Mesenteric fat pad (tissue), 1 donor: ENCODE data around the gene ITGB8. TPM values are rescaled to one million over a fixed set of nuclear protein-coding genes. Genes with fewer than 3 reads are reported as not detected.
"Not testable (repeated sequence)": the region's sequence is repeated elsewhere in the genome, so short reads cannot be mapped to it uniquely, and the experiment has no call there.

Source experiments
- DNase-seq: peaks from one replicate; pipeline ENCODE4 v3.0.0-alpha.2; 2020; ENCODE audit warnings: low spot score
- total RNA-seq: library from RNA; stranded (reverse); fragmentation: NEBNext Ultra II Directional; extraction: Animal tissue kit (Norgen Biotek cat#: 25700); gene quantifications from one replicate; pipeline ENCODE4 v1.2.1, GENCODE V29; 2021
- donor health status: DM: yes; HTN: yes; CAD: no.

ITGB8 gene
- total RNA-seq, 1 donor from 2014 or later = 6.1 TPM

DNA sequence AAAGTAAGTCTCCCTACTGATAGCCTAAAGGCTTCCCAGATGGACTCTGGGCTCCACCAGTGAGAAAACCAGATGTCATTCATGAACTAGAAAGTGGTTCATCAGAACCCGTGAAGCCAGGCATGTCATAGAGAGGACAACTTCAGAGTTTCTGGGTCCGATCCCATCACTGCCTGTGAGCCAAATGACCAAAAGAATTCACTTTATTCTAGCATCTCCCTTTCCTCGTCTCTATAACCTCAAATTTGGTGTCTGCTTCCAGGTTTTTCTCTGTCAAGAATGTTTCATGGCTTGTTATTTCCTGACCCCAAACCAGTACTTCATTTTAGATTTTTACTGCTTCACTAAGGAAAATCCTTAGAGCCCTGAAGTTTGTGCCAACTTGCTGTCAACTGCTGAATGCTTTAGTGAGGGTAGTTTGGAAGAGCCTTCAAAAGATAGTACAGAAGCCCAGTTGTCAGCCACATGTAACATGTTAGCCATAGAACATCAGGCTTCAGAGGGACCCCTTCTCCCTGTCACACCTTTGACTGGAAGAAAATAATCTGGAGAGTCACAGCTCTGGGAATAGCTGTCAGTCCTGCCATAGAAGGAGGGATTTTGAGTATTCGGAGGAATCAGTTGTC lies 34.0 kb downstream of the ITGB8 start:
- no peak for DNase-seq

GRCh38 chr7:20365486-20365885 lies 34.8 kb downstream of the ITGB8 start:
- no peak for DNase-seq

DNA sequence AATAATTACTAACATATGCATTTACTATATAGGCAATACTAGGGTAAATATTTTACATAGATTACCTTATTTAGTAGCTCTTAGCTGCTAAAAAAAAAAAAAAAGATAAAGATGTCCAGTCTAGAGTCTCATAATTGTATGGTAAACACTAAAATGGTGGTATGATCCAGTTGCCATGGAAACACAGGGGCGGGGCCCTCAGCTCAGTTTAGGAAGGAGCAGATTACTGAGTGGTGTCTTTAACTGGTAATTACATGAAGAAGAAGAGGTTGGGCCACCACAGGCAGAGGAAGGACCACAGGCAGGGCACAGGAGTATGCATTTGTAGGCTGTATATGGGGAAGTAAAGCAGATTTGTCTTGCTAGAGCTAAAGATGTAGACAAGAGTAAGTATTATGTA lies 43.7 kb downstream of the ITGB8 start:
- no peak for DNase-seq

DNA sequence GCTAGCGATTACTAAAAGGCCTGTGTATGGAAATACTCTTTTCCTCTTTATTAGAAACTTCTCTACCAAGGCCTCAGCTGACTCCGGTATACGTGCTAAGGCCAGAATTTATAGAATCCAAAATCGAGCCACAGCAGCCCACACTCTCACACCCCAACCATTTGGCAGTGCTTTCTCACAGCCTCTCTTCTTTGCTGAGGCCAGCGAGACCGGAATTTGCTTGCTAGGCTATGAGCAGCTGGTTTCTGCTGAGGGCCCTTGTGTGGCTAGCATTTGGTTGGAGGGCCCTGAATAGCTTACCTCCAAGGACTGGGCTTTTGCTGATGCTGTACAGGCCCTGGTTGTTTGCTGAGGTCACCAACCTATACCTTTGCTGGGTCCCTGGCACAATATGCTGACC lies 46.1 kb downstream of the ITGB8 start:
- DNase-seq = no peak

DNA sequence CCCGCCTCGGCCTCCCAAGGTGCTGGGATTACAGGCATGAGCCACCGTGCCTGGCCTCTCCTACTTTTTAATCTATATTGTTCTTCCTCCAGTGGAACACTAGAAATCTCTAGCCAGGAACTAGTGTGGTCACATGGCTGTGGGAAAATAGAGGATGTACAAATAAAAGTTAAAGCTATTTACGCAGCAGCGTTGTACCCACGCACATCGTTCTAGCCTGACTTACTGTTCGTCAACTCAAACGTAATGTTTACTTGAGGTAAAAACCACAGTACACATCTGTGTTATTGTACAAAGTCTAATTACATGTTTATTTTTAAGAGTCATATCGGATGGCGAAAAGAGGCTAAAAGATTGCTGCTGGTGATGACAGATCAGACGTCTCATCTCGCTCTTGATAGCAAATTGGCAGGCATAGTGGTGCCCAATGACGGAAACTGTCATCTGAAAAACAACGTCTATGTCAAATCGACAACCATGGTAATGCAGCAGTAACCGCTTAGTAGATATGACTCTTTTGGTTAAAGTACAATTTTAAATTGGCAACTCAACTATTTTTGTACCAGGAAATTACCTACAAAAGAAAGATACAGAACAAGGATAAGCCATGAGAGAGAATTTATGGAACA lies 50.8 kb downstream of the ITGB8 start:
- no peak for DNase-seq

- no peak for DNase-seq
Observed at GRCh38 chr7:20383351-20383750, 52.7 kb downstream of the ITGB8 start.

DNA sequence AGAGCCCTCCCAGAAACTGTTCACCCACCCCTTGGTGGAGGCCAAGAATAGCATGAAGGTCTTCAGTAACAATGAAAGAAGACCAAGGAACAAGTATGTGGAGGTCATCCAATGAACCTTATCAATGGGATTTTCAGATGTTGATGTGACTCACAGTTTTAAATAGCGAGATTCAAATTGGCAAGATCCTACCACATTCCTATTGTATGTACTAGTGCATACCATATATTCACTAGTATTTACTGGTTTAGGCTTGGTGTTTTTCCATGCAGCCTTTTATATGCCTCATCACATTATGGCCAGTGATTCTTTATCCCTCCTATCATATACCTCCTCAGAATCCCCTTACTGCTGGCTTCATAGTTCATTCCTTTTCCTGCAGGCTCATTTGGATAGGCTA lies 54.4 kb downstream of the ITGB8 start:
- DNase-seq = no peak

DNA sequence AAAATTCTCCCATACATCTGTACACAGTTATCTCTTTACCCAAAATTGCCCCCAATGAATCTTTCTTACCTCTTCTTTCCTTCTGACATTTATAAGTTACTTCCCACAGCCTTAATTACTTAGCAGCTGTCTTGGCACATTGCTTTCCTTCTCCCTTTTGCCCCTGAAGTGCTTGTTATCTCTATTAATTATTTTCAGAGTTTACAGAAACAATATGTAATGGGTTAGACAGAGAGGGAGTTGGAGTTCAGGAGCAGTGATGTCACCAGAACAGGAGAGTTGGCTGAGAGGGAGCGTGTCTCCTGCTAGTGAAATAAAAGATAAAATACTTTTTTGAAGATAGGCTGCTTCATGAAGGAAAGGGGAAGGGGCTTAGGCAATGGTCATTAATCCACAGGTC lies 57.4 kb downstream of the ITGB8 start:
- DNase-seq = no peak

GRCh38 chr7:20389192-20389591 lies 58.5 kb downstream of the ITGB8 start:
- not testable (repeated sequence) for DNase-seq

GRCh38 chr7:20393021-20393610 lies 62.4 kb downstream of the ITGB8 start:
- no peak for DNase-seq

DNA sequence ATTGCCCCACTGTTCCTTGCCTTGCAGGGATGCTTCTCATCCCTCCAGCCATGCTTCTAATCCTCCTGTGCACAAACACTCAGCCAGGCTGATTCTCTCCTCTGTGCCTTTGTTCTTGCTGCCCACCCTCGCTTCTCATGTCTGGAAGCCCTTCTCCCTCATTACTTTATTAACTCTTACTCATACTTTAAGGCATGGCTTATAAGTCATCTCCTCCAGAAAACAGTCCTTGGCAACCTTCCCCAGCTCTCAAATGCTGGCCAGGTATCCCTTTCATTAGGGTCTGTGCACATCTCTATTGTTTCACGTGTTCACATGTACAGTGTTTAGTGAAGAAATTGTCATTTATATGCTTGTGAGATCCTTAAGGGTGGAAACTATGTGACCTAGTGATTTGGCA lies 62.9 kb downstream of the ITGB8 start:
- DNase-seq = no peak

GRCh38 chr7:20394284-20394683 lies 63.6 kb downstream of the ITGB8 start:
- no peak for DNase-seq

GRCh38 chr7:20395104-20395503 lies 64.4 kb downstream of the ITGB8 start:
- no peak for DNase-seq

DNA sequence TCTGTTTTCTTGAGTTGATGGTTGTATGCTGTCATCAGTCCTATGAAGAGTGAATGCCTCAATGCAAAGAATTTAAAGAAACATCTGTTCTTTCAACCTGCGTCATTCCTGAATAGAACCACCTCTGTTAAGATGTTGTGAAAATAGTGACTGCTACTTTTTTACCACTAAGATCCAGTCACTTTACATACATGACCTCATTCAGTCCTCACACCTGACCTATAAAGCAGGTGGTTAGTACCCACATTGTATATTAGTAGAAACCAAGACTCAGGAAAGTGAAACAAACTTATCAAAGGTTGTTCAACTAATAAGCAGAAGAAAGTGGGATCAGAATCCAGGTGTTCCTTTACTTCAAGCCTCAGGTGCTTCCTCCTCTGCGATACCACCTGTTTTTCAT lies 64.8 kb downstream of the ITGB8 start:
- no peak for DNase-seq

DNA sequence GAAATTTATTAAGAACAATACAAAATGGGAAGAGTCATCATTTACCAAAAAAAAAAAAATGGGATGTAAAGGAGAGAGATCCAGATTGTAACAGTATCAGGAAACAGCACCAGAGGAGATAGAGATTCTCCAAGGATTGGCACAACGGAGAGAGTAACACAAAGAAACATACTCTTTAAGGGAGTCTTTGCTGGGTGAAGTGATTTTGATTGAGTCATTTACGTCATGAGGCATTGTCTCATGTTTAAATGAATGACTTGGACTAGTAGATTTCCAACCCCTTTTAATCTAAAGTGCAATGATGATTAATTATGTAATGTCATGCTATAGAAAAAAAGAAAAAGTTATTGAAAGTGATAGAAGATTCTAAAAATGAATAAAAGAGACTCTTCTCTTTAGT lies 68.8 kb downstream of the ITGB8 start:
- DNase-seq = no peak

GRCh38 chr7:20401861-20402746 lies 71.4 kb downstream of the ITGB8 start:
- no peak for DNase-seq

DNA sequence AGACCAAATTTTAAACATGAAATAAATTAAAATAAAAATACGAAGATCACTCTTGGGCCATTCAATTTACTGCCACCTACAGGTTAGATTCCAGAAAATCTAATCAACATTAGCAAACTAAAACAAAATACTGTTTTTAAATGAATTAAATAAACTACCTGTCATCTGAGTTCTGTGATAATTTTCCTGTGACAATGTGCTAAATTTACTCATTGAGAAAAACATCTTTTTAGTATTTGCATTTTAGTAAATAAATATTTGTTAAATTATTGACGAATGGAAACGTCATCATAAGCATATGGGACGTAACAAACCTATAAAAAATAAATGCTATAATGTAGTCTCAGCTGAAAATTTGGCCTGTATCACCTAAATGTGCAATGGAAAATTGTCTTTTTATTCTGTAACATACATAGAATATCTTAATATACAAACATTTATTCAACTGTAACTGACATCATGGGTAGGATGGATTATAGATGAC lies 72.1 kb downstream of the ITGB8 start:
- no peak for DNase-seq

GRCh38 chr7:20403331-20403730 lies 72.6 kb downstream of the ITGB8 start:
- no peak for DNase-seq

DNA sequence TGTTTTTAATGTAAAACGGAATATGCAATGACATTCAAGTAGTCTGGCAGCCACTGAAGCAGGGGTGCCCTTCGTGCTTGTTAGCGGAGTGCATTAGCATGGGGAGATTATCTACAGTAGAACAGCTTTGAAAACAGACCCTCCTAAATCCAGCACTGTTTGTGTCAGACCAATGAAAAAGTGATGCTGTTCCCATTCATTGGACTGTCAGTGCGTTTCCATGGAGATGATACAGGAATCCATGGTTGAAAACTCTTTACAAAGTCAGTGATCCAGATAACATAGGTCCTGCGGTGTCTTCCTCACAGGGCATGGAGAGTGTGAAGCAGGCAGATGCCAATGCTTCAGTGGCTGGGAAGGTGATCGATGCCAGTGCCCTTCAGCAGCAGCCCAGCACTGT lies 73.6 kb downstream of the ITGB8 start:
- DNase-seq = no peak

DNA sequence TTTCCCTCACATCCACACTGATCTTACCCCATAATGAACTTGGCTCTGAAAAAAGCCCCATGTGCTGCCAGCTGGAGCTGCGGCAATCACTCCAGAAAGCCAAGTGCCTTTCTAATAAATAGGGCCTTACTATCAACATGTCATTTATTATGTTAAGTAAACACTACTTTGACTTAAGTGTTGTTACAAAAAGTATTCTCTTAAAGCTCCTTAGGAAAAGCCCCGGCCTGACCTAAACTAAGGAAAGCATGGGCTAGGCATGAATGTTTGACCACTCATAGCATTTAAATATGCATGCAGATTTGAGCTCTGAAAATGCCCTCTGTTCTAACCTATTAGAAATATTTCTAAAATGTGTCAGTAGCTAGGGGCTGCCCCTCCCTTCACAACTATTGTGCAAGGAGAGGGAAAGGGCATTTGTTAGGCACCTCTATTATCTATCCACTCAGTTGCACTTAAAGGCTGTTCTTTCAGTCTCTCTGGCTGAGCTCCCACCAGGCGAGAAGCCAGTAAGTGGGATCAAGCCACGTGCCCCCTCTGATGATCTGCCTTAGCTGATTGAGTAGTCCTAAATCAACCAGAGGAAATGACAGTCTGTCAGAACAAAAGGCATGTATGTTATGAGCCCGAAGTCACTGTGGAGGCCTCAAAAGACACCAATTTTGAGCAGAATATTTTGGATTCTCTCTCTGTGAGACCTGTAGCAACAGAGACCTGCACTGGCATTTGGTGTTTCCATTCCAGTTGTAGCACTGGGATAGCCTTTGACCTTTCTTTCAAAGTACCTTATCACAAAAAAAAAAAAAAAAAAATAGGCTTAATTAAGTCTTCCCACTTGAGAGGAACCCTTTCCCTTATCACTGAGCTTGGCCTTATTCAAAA lies 77.1 kb downstream of the ITGB8 start:
- DNase-seq = no peak

DNA sequence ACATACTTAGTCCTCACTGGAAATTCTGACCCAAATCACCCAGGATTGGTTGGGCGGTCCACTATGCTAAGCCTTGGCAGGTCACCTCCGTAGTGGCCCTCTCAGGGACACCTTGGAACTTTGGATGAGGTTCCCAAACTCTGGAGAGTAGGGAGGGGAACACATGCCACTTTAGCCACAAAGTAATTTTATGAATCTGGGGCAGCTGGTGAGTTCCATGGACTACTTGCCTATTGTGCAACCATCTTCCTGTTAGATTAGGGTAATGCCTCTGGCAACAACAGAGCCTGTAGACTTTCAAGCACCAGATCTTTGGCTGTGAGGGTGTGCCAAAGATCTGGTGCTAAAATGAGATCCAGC lies 77.7 kb downstream of the ITGB8 start:
- DNase-seq = no peak
